ENCODE data around the gene ABLIM3.

The ABLIM3 gene

DNA sequence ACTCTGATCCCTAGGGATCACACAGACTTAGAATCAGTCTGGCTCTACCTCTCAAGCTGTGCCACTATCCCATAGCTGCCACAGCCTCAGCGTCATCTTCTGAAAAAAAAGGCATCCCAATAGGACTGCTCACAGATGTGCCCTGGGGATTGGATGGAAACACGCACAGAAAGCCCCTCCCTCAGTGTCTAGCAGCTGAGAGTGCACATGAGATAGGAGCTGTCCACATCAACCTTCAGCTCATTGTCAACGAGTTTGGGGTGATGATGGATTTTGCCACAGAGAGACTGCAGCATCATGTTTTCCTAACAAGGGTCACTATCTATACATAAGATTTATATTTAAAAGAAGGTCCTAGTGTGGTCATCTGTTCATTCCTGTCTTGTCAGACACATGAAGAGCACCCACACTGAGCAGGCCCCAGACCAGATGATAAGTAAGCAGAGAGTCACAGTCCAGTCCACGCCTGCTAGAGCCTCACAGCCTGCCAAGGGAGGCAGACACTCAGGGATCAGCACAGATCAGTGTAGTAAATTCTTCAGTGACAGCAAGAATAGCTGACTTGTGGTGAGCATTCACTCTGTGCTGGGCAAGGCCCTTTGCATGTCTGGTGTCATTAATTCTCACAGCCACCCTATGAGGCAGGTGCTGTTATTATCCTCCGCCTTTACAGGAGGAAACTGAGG, 156.2 kb downstream of the ABLIM3 start:
- H3K4me3 ChIP-seq (ENCODE audit: insufficient read length, low read depth), result no peak overlapping the region
- TF ChIP-seq SUZ12 (IDR thresholded peaks at IDR 0.05; ENCODE audit: extremely low read depth, insufficient read depth, insufficient read length), result no peak
- no peak for TF ChIP-seq ZNF274 (IDR thresholded peaks at IDR 0.05; ENCODE audit: low read depth, low read length)
- no peak for TF ChIP-seq YY1 (IDR thresholded peaks at IDR 0.05; ENCODE audit: insufficient read depth, insufficient read length)
- H3K9me3 ChIP-seq (ENCODE audit: insufficient read depth, low read length), result no peaks in the 10 kb centered on the region
- no peak overlapping the region for H3K9ac ChIP-seq (ENCODE audit: insufficient read length, low read depth)
- no peaks in the 10 kb centered on the region for H3K27me3 ChIP-seq (ENCODE audit: insufficient read depth, insufficient read length)
- DNase-seq (ENCODE audit: low read depth, low spot score), result no peak
- no peaks in the 10 kb centered on the region for H3K36me3 ChIP-seq (ENCODE audit: insufficient read depth, insufficient read length, low read length)
- no peaks in the 10 kb centered on the region for H3K4me1 ChIP-seq (ENCODE audit: insufficient read depth, insufficient read length)

DNA sequence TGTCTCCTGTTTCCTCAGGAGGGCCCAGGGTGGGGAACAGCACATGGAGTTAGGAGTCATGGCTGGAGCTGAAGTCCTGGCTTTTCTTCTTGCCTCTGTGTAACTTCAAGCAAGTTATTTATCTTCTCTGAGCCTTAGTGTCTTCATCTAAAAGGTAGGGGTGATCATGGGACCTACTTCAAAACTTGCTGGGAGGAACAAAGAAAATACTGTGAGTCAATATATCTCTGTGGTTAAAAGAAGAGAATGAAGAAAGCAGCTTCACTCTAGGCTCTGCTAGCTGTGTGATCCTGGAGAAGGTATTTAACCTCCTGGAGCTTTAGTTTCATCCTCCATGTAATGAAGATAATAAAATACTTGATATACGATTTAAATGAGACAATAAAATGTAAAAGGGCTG, 156.9 kb downstream of the ABLIM3 start:
- Histone ChIP-seq H3K9ac (ENCODE audit: insufficient read length, low read depth) (no peak overlapping the region), H3K36me3 (ENCODE audit: insufficient read depth, insufficient read length, low read length) (no peaks in the 10 kb centered on the region), H3K9me3 (ENCODE audit: insufficient read depth, low read length) (no peaks in the 10 kb centered on the region), H3K4me1 (ENCODE audit: insufficient read depth, insufficient read length) (no peaks in the 10 kb centered on the region), H3K4me3 (ENCODE audit: insufficient read length, low read depth) (no peak overlapping the region), H3K27me3 (ENCODE audit: insufficient read depth, insufficient read length) (no peaks in the 10 kb centered on the region)
- TF ChIP-seq YY1 (IDR thresholded peaks at IDR 0.05; ENCODE audit: insufficient read depth, insufficient read length) (no peak), ZNF274 (IDR thresholded peaks at IDR 0.05; ENCODE audit: low read depth, low read length) (no peak), SUZ12 (IDR thresholded peaks at IDR 0.05; ENCODE audit: extremely low read depth, insufficient read depth, insufficient read length) (no peak)
- DNase-seq (ENCODE audit: low read depth, low spot score), result no peak

DNA sequence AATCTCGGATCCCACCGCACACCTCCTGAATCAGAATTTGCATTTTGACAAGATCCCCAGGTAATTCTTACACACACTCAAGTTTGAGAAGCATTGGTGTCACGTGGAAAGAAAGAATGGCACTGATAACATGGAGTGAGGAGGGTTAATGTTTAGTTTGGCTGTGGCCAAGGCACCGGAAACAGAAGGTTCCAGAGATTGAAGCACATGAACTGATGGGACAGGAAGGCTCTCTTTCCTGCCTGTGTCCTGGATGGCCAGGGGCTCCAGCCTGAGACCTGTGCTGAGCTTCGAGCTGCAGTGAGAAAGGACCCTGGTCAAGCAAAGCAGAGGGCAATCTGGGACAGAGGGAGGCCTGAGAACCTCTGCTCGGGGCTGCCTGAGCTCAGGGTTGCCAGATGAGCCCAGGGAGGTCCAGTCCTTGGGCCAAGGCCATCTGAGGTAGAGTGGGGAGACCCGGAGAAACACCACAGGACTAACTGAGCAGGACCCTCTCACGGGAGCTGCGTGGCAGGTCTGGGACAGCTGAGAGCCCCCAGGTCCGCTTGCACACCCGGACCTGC, 157.6 kb downstream of the ABLIM3 start:
- no peak for DNase-seq (ENCODE audit: low read depth, low spot score)
- H3K9me3 ChIP-seq (ENCODE audit: insufficient read depth, low read length), result no peaks in the 10 kb centered on the region
- no peak overlapping the region for H3K9ac ChIP-seq (ENCODE audit: insufficient read length, low read depth)
- no peaks in the 10 kb centered on the region for H3K4me1 ChIP-seq (ENCODE audit: insufficient read depth, insufficient read length)
- no peak for TF ChIP-seq ZNF274 (IDR thresholded peaks at IDR 0.05; ENCODE audit: low read depth, low read length)
- no peak for TF ChIP-seq SUZ12 (IDR thresholded peaks at IDR 0.05; ENCODE audit: extremely low read depth, insufficient read depth, insufficient read length)
- no peak for TF ChIP-seq YY1 (IDR thresholded peaks at IDR 0.05; ENCODE audit: insufficient read depth, insufficient read length)
- H3K27me3 ChIP-seq (ENCODE audit: insufficient read depth, insufficient read length), result no peaks in the 10 kb centered on the region
- no peaks in the 10 kb centered on the region for H3K36me3 ChIP-seq (ENCODE audit: insufficient read depth, insufficient read length, low read length)
- H3K4me3 ChIP-seq (ENCODE audit: insufficient read length, low read depth), result no peak overlapping the region

DNA sequence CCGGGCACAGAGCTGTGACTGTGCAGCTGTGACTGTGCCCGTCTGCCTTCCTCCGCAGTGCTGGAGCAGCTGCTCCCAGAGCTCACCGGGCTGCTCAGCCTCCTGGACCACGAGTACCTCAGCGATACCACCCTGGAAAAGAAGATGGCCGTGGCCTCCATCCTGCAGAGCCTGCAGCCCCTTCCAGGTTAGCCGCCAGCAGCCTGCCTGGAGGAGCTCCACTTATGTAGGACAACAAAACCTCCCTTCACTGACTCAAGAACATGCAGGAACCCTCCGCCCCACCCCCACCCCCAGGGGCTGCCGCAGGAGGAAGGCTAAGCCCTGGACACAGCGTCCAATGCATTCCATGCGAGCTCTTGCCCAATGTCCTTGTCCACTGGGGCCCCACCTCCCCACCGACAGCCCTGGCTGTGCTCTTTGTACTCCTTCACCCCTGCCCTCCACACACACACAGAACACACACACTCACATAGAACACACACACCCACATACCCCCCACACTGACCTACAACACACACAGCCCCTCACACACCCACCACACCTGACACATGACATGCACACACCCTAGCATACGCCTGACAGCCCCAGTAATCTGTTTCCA, 158.3 kb downstream of the ABLIM3 start:
- no peaks in the 10 kb centered on the region for H3K27me3 ChIP-seq (ENCODE audit: insufficient read depth, insufficient read length)
- H3K36me3 ChIP-seq (ENCODE audit: insufficient read depth, insufficient read length, low read length), result no peaks in the 10 kb centered on the region
- no peak for DNase-seq (ENCODE audit: low read depth, low spot score)
- H3K9me3 ChIP-seq (ENCODE audit: insufficient read depth, low read length), result no peaks in the 10 kb centered on the region
- H3K4me1 ChIP-seq (ENCODE audit: insufficient read depth, insufficient read length), result no peaks in the 10 kb centered on the region
- H3K4me3 ChIP-seq (ENCODE audit: insufficient read length, low read depth), result no peak overlapping the region
- no peak overlapping the region for H3K9ac ChIP-seq (ENCODE audit: insufficient read length, low read depth)
- TF ChIP-seq YY1 (IDR thresholded peaks at IDR 0.05; ENCODE audit: insufficient read depth, insufficient read length) (no peak), ZNF274 (IDR thresholded peaks at IDR 0.05; ENCODE audit: low read depth, low read length) (no peak), SUZ12 (IDR thresholded peaks at IDR 0.05; ENCODE audit: extremely low read depth, insufficient read depth, insufficient read length) (no peak)

DNA sequence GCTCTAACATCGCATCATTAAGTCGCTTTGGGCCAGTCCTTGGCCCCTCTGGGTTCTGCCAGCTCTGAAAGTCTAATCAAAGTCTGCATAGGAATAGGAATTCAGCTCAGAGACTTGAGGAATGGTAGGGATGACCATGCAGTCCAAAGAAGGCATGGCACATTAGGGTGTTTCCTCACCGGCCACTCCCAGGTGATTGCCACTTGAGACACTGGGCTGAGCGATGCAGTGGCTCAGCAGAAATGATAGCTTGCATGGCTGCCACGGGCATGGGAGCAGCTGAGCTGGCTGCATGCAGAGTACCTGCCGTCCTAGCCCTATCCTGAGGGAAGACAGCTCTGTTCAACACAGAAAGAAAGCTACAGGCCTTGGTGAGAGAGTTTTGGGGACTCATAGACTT, 159.1 kb downstream of the ABLIM3 start:
- TF ChIP-seq YY1 (IDR thresholded peaks at IDR 0.05; ENCODE audit: insufficient read depth, insufficient read length) (no peak), ZNF274 (IDR thresholded peaks at IDR 0.05; ENCODE audit: low read depth, low read length) (no peak), SUZ12 (IDR thresholded peaks at IDR 0.05; ENCODE audit: extremely low read depth, insufficient read depth, insufficient read length) (no peak)
- Histone ChIP-seq H3K9ac (ENCODE audit: insufficient read length, low read depth) (no peak overlapping the region), H3K27me3 (ENCODE audit: insufficient read depth, insufficient read length) (no peaks in the 10 kb centered on the region), H3K9me3 (ENCODE audit: insufficient read depth, low read length) (no peaks in the 10 kb centered on the region), H3K4me1 (ENCODE audit: insufficient read depth, insufficient read length) (no peaks in the 10 kb centered on the region), H3K4me3 (ENCODE audit: insufficient read length, low read depth) (no peak overlapping the region), H3K36me3 (ENCODE audit: insufficient read depth, insufficient read length, low read length) (no peaks in the 10 kb centered on the region)
- DNase-seq (ENCODE audit: low read depth, low spot score), result no peak

DNA sequence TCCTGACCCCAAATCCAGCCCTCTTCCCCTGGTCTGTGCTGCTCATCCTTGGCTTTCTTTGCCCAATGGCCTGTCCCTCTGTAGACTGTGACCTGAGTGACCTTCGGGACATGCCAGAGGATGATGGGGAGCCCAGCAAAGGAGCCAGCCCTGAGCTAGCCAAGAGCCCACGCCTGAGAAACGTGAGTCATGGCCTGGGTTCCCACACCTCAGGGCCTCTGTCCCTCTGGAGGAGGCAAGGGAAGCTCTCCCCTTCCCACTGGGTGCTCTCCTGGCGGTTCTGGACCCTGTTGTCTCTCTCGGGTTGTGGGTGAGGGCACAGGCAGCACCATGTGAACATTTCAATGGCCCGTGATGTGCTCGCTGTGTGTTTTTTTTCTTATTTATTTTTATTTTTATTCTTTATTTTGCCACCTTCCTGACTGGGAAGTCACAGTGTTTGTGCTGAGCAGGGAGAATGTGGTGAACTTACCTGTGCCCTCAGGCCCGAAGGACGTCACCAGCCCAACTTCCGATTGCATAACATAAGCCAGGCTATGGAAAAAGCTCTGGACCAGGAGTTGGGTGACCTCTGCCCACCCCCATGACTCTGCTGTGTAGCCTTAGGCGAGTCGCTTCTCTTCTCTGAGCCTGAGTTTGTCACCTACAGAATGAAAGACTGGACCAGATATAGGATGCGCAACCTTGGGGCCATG, 159.9 kb downstream of the ABLIM3 start:
- no peak for TF ChIP-seq ZNF274 (IDR thresholded peaks at IDR 0.05; ENCODE audit: low read depth, low read length)
- TF ChIP-seq SUZ12 (IDR thresholded peaks at IDR 0.05; ENCODE audit: extremely low read depth, insufficient read depth, insufficient read length), result no peak
- no peak for TF ChIP-seq YY1 (IDR thresholded peaks at IDR 0.05; ENCODE audit: insufficient read depth, insufficient read length)
- no peak for DNase-seq (ENCODE audit: low read depth, low spot score)

More for the DNA sequence above, 159.9 kb downstream of the ABLIM3 start:
- H3K27me3 ChIP-seq (ENCODE audit: insufficient read depth, insufficient read length), result no peaks in the 10 kb centered on the region
- no peaks in the 10 kb centered on the region for H3K4me1 ChIP-seq (ENCODE audit: insufficient read depth, insufficient read length)
- no peak overlapping the region for H3K9ac ChIP-seq (ENCODE audit: insufficient read length, low read depth)
- no peaks in the 10 kb centered on the region for H3K36me3 ChIP-seq (ENCODE audit: insufficient read depth, insufficient read length, low read length)
- no peaks in the 10 kb centered on the region for H3K9me3 ChIP-seq (ENCODE audit: insufficient read depth, low read length)
- no peak overlapping the region for H3K4me3 ChIP-seq (ENCODE audit: insufficient read length, low read depth)
